ENCODE results near the gene VWA8.

- TF ChIP-seq CTCF (conservative IDR thresholded peaks at IDR 0.05; ENCODE audit: low read depth in 2 of 2) (no peak), POLR2AphosphoS5 (IDR thresholded peaks at IDR 0.05; ENCODE audit: low read depth) (no peak)
Observed at GRCh38 chr13:41548031-41548430, 412.9 kb downstream of the VWA8 start.

Measured in GM23338 (cell line).